Neutrophil (primary cell): Measurements from ENCODE around the gene GCNT2.
"Not testable (repeated sequence)": the region's sequence is repeated elsewhere in the genome, so short reads cannot be mapped to it uniquely, and the experiment has no call there.

ENCODE experiments used
- H3K27ac ChIP-seq: fragments of 200-600 bp; sonication (generic); 2 replicates; pipeline ENCODE4 v1.5.1; 2016; ENCODE audit warnings: mild to moderate bottlenecking, moderate library complexity
- H3K27me3 ChIP-seq: fragments of 200-600 bp; sonication (generic); 2 replicates; pipeline ENCODE4 v1.6.0; 2016; ENCODE audit warnings: mild to moderate bottlenecking
- H3K36me3 ChIP-seq: fragments of 200-600 bp; sonication (generic); 2 replicates; pipeline ENCODE4 v1.5.1; 2017
- H3K4me1 ChIP-seq, 2 experiments: fragments of 200-600 bp in 1 of 2; sonication (generic) in 1 of 2; 1 replicate in 1 of 2; 2 replicates in 1 of 2; pipeline versions ENCODE4 v1.5.1 to v1.6.1; 2013 to 2016; ENCODE audit warnings: low read depth in 1 of 2, low read length in 1 of 2, mild to moderate bottlenecking in 1 of 2, moderate library complexity in 1 of 2; ENCODE audit not compliant: control insufficient read depth in 1 of 2, insufficient read depth in 1 of 2
- H3K4me3 ChIP-seq, 2 experiments: fragments of 200-600 bp in 1 of 2; sonication (generic) in 1 of 2; 1 replicate in 1 of 2; 2 replicates in 1 of 2; pipeline ENCODE4 v1.5.1; 2013 to 2016; ENCODE audit warnings: low read depth in 1 of 2, low read length in 1 of 2, mild to moderate bottlenecking in 1 of 2, moderate library complexity in 1 of 2
- H3K9me3 ChIP-seq: fragments of 200-600 bp; sonication (generic); 2 replicates; pipeline ENCODE4 v1.5.1; 2016
- CTCF ChIP-seq: fragments of 200-600 bp; sonication (generic); IDR thresholded peaks from 2 replicates; pipeline ENCODE4 v1.5.1; 2016; ENCODE audit warnings: antibody characterized with exemption

Gene GCNT2

GRCh38 chr6:10482636-10483257 is 38.4 kb upstream of the GCNT2 start:
- no peaks in the 10 kb centered on the region for H3K9me3 ChIP-seq
- no peaks in the 10 kb centered on the region for H3K4me1 ChIP-seq
- H3K4me3 ChIP-seq = no peak overlapping the region
- H3K27me3 ChIP-seq = no peaks in the 10 kb centered on the region
- no peak for TF ChIP-seq CTCF
- no peaks in the 10 kb centered on the region for H3K36me3 ChIP-seq
- H3K27ac ChIP-seq = no peak overlapping the region

- no peak for TF ChIP-seq CTCF
- Histone ChIP-seq H3K27ac (no peak overlapping the region), H3K4me1 (no peaks in the 10 kb centered on the region), H3K36me3 (no peaks in the 10 kb centered on the region), H3K9me3 (no peaks in the 10 kb centered on the region), H3K27me3 (no peaks in the 10 kb centered on the region), H3K4me3 (no peak overlapping the region)
Measured at GRCh38 chr6:10484912-10485311, 36.2 kb upstream of the GCNT2 start.

GRCh38 chr6:10485406-10485805 is 35.7 kb upstream of the GCNT2 start:
- Histone ChIP-seq H3K9me3 (no peaks in the 10 kb centered on the region), H3K27ac (no peak overlapping the region), H3K27me3 (no peaks in the 10 kb centered on the region), H3K4me1 (no peaks in the 10 kb centered on the region), H3K36me3 (no peaks in the 10 kb centered on the region), H3K4me3 (no peak overlapping the region)
- no peak for TF ChIP-seq CTCF

- Histone ChIP-seq H3K27me3 (no peaks in the 10 kb centered on the region), H3K9me3 (no peaks in the 10 kb centered on the region), H3K27ac (no peak overlapping the region), H3K36me3 (no peaks in the 10 kb centered on the region), H3K4me1 (no peaks in the 10 kb centered on the region), H3K4me3 (no peak overlapping the region)
- no peak for TF ChIP-seq CTCF
Measured at GRCh38 chr6:10486215-10486614, 34.9 kb upstream of the GCNT2 start.

GRCh38 chr6:10486944-10487588 is 34.1 kb upstream of the GCNT2 start:
- H3K4me1 ChIP-seq, H3K36me3 ChIP-seq, H3K27ac ChIP-seq, H3K4me3 ChIP-seq, H3K27me3 ChIP-seq, H3K9me3 ChIP-seq: not testable (repeated sequence)

GRCh38 chr6:10487668-10488327 is 33.4 kb upstream of the GCNT2 start:
- Histone ChIP-seq H3K4me3 (no peak overlapping the region), H3K27ac (no peak overlapping the region), H3K27me3 (no peaks in the 10 kb centered on the region), H3K4me1 (no peaks in the 10 kb centered on the region), H3K36me3 (no peaks in the 10 kb centered on the region), H3K9me3 (no peaks in the 10 kb centered on the region)
- no peak for TF ChIP-seq CTCF
